ENCODE results near the gene ZYX. TPM values are rescaled to one million over a fixed set of nuclear protein-coding genes. Genes with fewer than 3 reads are reported as not detected.
A peak's percentile ranks its signal among the peaks of the same experiment; 100 is the strongest.

ZYX gene
- total RNA-seq, 2 experiments from 2014 or later = 137 to 140 TPM

- peak overlapping the region; percentile 66 for H3K27ac Mint-ChIP-seq
- intact Hi-C loops (cut with micrococcal nuclease) = loop anchor here (1.0 to 5.0 kb wide), 6 partner anchors 19 to 1441 kb away; partner anchors contain the start of genes CASP2 and FAM131B
- peak overlapping the region; percentile 70 for H3K4me3 Mint-ChIP-seq
- ChIA-PET POLR2A (interaction anchor here (1.1 kb wide), 1 partner anchor 26 kb away, joined by 3 read pairs; no protein-coding TSS in a partner anchor), CTCF (interaction anchor here (2.9 to 3.4 kb wide), 2 partner anchors 26 to 141 kb away, joined by 13 to 26 read pairs; partner anchors contain the start of gene EPHA1)
- H3K36me3 Mint-ChIP-seq = peaks cover 3% of the 10 kb centered on the region
- H3K4me1 Mint-ChIP-seq (ENCODE audit: low read depth) = peaks cover 25% of the 10 kb centered on the region
- H3K27me3 Mint-ChIP-seq = no peaks in the 10 kb centered on the region
- H3K9me3 Mint-ChIP-seq = no peaks in the 10 kb centered on the region
- DNase-seq = peak; percentile 41
These were observed 431 bp downstream of the ZYX start for GRCh38 chr7:143381427-143382125.

GRCh38 chr7:143382126-143382790, 1.1 kb downstream of the ZYX start:
- Mint-ChIP-seq H3K27ac (peak overlapping the region; percentile 66), H3K4me3 (peak overlapping the region; percentile 70), H3K9me3 (no peaks in the 10 kb centered on the region), H3K27me3 (no peaks in the 10 kb centered on the region), H3K4me1 (ENCODE audit: low read depth) (peaks cover 20% of the 10 kb centered on the region), H3K36me3 (peaks cover 3% of the 10 kb centered on the region)
- DNase-seq = no peak
- intact Hi-C loops (cut with micrococcal nuclease) = loop anchor here (5.0 kb wide), 2 partner anchors 575 to 1440 kb away; no protein-coding TSS in a partner anchor
- POLR2A ChIA-PET = interaction anchor here (1.1 kb wide), 1 partner anchor 25 kb away, joined by 3 read pairs; no protein-coding TSS in a partner anchor
- CTCF ChIA-PET = interaction anchor here (2.9 kb wide), 1 partner anchor 142 kb away, joined by 13 read pairs; no protein-coding TSS in a partner anchor

- POLR2A ChIA-PET = interaction anchor here (1.3 to 1.4 kb wide), 2 partner anchors 11 to 103 kb away, joined by 3 to 5 read pairs; no protein-coding TSS in a partner anchor
- H3K4me1 Mint-ChIP-seq (ENCODE audit: low read depth) = peaks cover 21% of the 10 kb centered on the region
- H3K27ac Mint-ChIP-seq = peak overlapping the region; percentile 66
These were observed 1.9 kb downstream of the ZYX start for GRCh38 chr7:143382791-143383641.

DNA sequence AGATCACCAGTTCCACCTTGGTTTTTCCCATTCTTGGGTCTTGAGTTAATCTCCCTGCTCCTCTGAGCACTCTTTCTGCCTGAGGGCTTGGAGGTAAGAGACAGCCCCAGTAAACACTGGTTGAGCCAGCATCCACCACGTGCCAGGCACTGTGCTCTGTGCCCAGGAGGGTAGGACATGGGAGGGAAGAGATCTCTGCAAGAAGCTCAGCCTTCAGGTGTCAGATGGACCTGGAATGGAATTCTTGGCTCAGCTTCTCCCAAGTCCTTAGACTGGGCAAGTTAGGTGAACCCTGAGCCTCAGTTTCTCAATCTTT, 2.5 kb downstream of the ZYX start:
- no peaks in the 10 kb centered on the region for H3K27me3 Mint-ChIP-seq
- POLR2A ChIA-PET = interaction anchor here (0.8 to 1.4 kb wide), 3 partner anchors 10 to 123 kb away, joined by 3 to 5 read pairs (median 4); no protein-coding TSS in a partner anchor

More at GRCh38 chr7:143382791-143383641, 1.9 kb downstream of the ZYX start:
- peak overlapping the region; percentile 70 for H3K4me3 Mint-ChIP-seq
- H3K9me3 Mint-ChIP-seq = no peaks in the 10 kb centered on the region
- no peaks in the 10 kb centered on the region for H3K27me3 Mint-ChIP-seq
- CTCF ChIA-PET = interaction anchor here (1.2 to 2.9 kb wide), 4 partner anchors 13 to 143 kb away, joined by 5 to 13 read pairs (median 8); no protein-coding TSS in a partner anchor
- H3K36me3 Mint-ChIP-seq = peaks cover 3% of the 10 kb centered on the region
- no peak for DNase-seq
- intact Hi-C loops (cut with micrococcal nuclease) = loop anchor here (5.0 kb wide), 2 partner anchors 576 to 1439 kb away; no protein-coding TSS in a partner anchor

DNA sequence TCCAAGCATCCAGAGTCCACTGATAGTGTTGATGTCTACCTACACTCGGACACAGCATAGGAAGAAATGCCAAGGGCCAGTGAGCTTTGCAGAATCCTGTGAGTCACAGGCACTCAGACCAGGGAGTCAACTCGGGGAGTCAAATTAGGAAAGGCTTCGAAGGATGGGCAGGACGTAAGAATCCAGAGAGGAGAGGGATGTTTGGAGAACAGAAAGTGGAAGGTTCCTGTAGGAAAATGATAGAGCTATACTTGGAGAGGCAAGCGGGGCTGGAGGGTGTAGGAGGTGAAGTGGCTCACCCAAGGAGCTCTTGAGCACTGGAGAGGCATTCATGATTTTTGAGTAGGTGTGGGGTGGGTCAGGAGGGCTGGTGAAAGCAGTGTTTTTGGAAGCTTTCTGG, 3.0 kb downstream of the ZYX start:
- intact Hi-C loops (cut with micrococcal nuclease) = loop anchor here (5.0 kb wide), 2 partner anchors 577 to 1438 kb away; no protein-coding TSS in a partner anchor
- Mint-ChIP-seq H3K27ac (no peak overlapping the region), H3K9me3 (no peaks in the 10 kb centered on the region), H3K4me3 (no peak overlapping the region), H3K27me3 (no peaks in the 10 kb centered on the region), H3K4me1 (ENCODE audit: low read depth) (peaks cover 11% of the 10 kb centered on the region), H3K36me3 (peaks cover 3% of the 10 kb centered on the region)
- ChIA-PET CTCF (interaction anchor here (0.8 to 2.9 kb wide), 6 partner anchors 11 to 144 kb away, joined by 4 to 13 read pairs (median 6); no protein-coding TSS in a partner anchor), POLR2A (interaction anchor here (0.8 to 1.4 kb wide), 5 partner anchors 10 to 124 kb away, joined by 3 to 5 read pairs (median 3); no protein-coding TSS in a partner anchor)
- no peak for DNase-seq

More for the DNA sequence above, 2.5 kb downstream of the ZYX start:
- H3K4me1 Mint-ChIP-seq (ENCODE audit: low read depth) = peaks cover 15% of the 10 kb centered on the region
- CTCF ChIA-PET = interaction anchor here (1.2 to 2.9 kb wide), 5 partner anchors 12 to 143 kb away, joined by 5 to 13 read pairs (median 6); no protein-coding TSS in a partner anchor
- H3K9me3 Mint-ChIP-seq = no peaks in the 10 kb centered on the region
- H3K27ac Mint-ChIP-seq = peak overlapping the region; percentile 3
- peaks cover 3% of the 10 kb centered on the region for H3K36me3 Mint-ChIP-seq
- no peak overlapping the region for H3K4me3 Mint-ChIP-seq
- intact Hi-C loops (cut with micrococcal nuclease) = loop anchor here (5.0 kb wide), 2 partner anchors 576 to 1439 kb away; no protein-coding TSS in a partner anchor
- no peak for DNase-seq

DNA sequence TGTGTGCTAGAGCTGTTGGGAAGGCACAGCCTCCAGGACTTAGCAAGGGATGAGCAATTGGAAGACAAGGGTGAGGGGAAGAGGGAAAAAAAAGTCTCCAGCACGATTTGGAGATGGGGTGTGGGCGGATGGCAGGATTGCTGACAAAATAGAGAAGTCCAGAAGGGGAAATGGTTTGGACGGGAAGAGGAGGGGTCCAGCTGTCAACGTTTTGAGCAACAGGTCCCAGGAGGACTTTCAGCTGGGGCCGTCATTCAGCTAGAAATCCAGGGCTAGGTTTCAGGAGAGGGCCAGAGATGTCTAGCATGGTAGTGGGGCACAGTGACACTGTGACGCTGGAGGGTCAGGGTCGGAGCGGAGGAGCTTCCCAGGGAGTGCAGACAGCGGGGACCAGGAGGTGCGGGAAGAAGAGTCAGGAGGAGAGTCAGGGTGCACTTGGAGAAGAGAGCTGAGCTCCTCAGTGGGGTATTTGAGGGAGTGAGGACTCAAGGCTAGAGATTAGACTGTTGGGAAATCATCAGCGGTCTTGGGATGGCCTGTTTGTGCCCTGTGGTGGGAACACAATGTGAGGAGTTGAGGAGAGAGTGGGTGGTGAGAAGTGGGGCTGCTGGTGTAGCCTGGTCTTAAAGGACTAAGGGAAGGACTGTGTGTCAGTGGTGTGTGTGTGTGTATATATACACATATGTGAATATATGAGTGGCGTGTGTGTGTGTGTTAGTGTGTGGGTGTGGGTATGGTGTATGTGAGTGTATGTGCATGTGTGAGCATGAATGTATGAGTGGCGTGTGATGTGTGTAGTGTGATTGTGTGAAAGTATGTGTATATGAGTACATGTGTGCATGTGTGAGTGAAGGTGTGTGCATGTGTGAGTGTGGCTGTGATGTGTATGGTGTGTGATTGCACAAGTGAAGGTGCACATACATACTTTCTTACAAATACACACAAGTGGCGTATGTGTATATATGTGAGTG, 3.8 kb downstream of the ZYX start:
- H3K27ac Mint-ChIP-seq = no peak overlapping the region
- H3K4me1 Mint-ChIP-seq (ENCODE audit: low read depth) = peaks cover 12% of the 10 kb centered on the region
- peaks cover 11% of the 10 kb centered on the region for H3K36me3 Mint-ChIP-seq
- no peak overlapping the region for H3K4me3 Mint-ChIP-seq
- POLR2A ChIA-PET = interaction anchor here (1.1 to 2.0 kb wide), 3 partner anchors 11 to 22 kb away, joined by 3 to 8 read pairs (median 3); no protein-coding TSS in a partner anchor
- DNase-seq = no peak
- CTCF ChIA-PET = interaction anchor here (0.6 to 2.9 kb wide), 6 partner anchors 11 to 145 kb away, joined by 3 to 13 read pairs (median 6); no protein-coding TSS in a partner anchor
- H3K27me3 Mint-ChIP-seq = no peaks in the 10 kb centered on the region
- H3K9me3 Mint-ChIP-seq = no peaks in the 10 kb centered on the region
- intact Hi-C loops (cut with micrococcal nuclease) = loop anchor here (5.0 kb wide), 2 partner anchors 578 to 1437 kb away; no protein-coding TSS in a partner anchor

DNA sequence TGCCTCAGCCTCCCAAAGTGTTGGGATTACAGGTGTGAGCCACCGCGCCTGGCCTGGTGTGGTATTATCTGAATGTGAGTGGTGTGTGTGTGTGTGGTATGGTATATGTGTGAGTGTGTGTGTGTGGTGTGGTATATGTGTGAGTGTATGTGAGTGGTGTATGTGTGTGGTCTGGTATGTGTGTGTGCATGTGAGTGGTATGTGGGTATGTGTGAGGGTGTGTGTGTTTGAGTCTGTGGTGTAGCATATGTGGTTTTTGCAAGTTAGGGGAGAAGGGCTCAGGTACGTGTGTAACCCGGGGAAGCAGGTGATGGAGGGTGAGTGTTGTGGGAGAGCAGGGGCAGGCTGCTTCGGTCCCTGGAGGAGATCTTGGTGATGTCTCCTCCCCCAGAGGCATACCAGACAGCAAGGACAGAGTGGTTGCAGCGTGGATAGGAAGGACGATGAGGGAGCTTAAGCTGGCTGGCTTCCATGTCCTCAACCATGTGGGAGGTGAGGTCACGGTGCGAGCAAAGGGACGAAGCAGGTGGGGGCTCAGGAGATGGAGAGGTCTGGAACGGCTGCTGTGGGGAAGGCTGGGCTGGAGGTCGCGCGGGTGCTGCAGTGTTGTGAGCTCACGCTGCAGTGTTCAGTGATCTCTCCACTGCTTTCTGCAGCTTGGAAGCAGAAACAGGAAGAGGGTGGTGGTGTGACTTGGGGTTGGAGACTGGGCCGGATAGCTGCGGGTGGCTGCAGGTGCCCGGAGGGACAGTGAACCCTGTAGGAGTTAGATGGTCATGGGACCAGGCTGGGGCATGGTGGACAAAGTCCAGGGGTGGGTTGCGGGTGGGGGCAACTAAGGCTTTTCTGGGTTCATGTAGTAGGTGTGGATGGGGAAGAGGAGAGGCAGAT, 5.0 kb downstream of the ZYX start:
- intact Hi-C loops (cut with micrococcal nuclease) = no loop called here
- ChIA-PET CTCF (interaction anchor here (0.6 kb wide), 1 partner anchor 41 kb away, joined by 3 read pairs; no protein-coding TSS in a partner anchor), POLR2A (interaction anchor here (2.0 kb wide), 1 partner anchor 21 kb away, joined by 8 read pairs; no protein-coding TSS in a partner anchor)

DNA sequence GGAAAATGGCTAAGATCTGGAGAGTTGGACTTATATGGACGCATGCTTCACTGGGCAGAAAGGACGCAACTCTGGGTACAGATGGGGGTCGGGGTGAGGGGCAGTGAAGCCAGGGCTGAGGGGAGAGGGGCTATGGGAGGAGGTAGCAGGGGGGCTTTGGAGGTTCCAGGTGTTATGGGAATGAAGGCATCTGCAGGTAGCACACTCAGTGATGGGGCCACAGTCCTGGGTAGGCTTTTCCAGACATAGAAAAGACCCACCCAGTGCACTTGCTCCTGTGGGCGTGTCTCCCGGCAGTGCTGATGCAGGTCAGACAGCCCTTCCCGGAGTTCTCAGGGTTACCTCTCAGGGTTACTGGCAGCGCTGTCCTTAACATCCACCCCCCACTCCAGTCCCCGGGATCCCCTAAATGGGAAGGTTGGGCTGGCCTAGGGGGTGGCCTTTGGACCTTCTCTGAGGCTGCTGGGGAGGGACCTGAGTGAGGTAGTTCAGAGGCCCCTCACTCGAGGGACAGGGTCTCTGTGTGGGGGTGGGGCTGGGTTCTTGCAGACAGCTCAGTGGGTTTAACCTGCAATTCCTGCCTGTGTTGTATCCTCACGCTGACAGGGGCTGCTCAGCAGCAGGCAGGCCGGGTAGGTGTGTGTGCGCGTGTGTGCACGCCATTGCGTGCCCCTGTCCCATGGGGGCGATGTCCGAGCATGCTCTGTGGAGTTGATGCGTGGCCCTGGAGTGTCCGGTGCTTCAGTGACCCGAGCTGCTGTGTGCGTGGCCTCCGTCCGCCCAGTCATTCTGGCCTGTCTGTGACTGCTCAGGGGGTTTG, 6.2 kb downstream of the ZYX start:
- CTCF ChIA-PET = interaction anchor here (1.2 kb wide), 1 partner anchor 42 kb away, joined by 4 read pairs; no protein-coding TSS in a partner anchor
- H3K27ac Mint-ChIP-seq = no peak overlapping the region
- H3K9me3 Mint-ChIP-seq = no peaks in the 10 kb centered on the region
- no peak for DNase-seq
- intact Hi-C loops (cut with micrococcal nuclease) = no loop called here
- peaks cover 16% of the 10 kb centered on the region for H3K4me1 Mint-ChIP-seq (ENCODE audit: low read depth)
- POLR2A ChIA-PET = no interaction called here
- no peaks in the 10 kb centered on the region for H3K27me3 Mint-ChIP-seq
- peaks cover 19% of the 10 kb centered on the region for H3K36me3 Mint-ChIP-seq
- H3K4me3 Mint-ChIP-seq = no peak overlapping the region

More for the DNA sequence above, 5.0 kb downstream of the ZYX start:
- DNase-seq = peak; percentile 47
- Mint-ChIP-seq H3K36me3 (peaks cover 17% of the 10 kb centered on the region), H3K27ac (no peak overlapping the region), H3K4me3 (no peak overlapping the region), H3K27me3 (no peaks in the 10 kb centered on the region), H3K9me3 (no peaks in the 10 kb centered on the region), H3K4me1 (ENCODE audit: low read depth) (peaks cover 16% of the 10 kb centered on the region)

DNA sequence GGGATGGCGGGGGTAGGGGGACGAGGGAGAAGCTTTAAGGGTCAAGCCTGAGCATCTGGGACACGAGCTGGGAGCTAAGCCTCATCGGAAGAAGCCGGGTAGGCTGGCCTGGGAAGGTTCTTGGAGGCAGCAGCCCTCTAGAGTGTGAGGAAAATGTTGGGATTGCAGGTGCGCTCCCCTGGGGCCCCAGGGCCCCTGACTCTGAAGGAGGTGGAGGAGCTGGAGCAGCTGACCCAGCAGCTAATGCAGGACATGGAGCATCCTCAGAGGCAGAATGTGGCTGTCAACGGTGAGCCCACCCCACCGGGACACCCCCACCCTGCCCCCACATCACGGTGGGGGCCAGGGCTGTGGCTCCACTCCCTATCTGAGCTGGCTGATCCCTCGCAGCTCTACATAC, 6.9 kb downstream of the ZYX start:
- CTCF ChIA-PET = interaction anchor here (1.2 kb wide), 1 partner anchor 42 kb away, joined by 4 read pairs; no protein-coding TSS in a partner anchor
- no peak overlapping the region for H3K27ac Mint-ChIP-seq
- H3K36me3 Mint-ChIP-seq = peaks cover 17% of the 10 kb centered on the region

More for the DNA sequence above, 6.9 kb downstream of the ZYX start:
- no peak for DNase-seq
- intact Hi-C loops (cut with micrococcal nuclease) = no loop called here
- POLR2A ChIA-PET = no interaction called here
- H3K9me3 Mint-ChIP-seq = no peaks in the 10 kb centered on the region
- no peak overlapping the region for H3K4me3 Mint-ChIP-seq
- H3K27me3 Mint-ChIP-seq = no peaks in the 10 kb centered on the region
- peaks cover 16% of the 10 kb centered on the region for H3K4me1 Mint-ChIP-seq (ENCODE audit: low read depth)

Data from activated CD4-positive, alpha-beta memory T cell treated with anti-CD3 and anti-CD28 coated beads for 36 hours (primary cell).